Fibroblast of skin of back (primary cell): ENCODE results near the gene FAM177A1.
"Not testable (repeated sequence)": the region's sequence is repeated elsewhere in the genome, so short reads cannot be mapped to it uniquely, and the experiment has no call there.

Experiments used
- DNase-seq: peaks from one replicate; pipeline ENCODE4 v3.0.0-alpha.2; 2013

FAM177A1 gene

GRCh38 chr14:35061113-35061791, 15.2 kb downstream of the FAM177A1 start:
- peak; percentile 3 for DNase-seq

- not testable (repeated sequence) for DNase-seq
These were observed 19.7 kb downstream of the FAM177A1 start for GRCh38 chr14:35065731-35066130.

- DNase-seq: no peak
These were observed 22.4 kb downstream of the FAM177A1 start for GRCh38 chr14:35068238-35069012.

GRCh38 chr14:35072226-35072625, 26.2 kb downstream of the FAM177A1 start:
- DNase-seq: no peak

GRCh38 chr14:35073486-35073885, 27.4 kb downstream of the FAM177A1 start:
- no peak for DNase-seq

- no peak for DNase-seq
These were observed 32.0 kb downstream of the FAM177A1 start for GRCh38 chr14:35078082-35078481.

GRCh38 chr14:35079742-35080141, 33.7 kb downstream of the FAM177A1 start:
- DNase-seq: no peak

GRCh38 chr14:35083530-35084150, 37.6 kb downstream of the FAM177A1 start:
- DNase-seq: no peak

- no peak for DNase-seq
These were observed 39.4 kb downstream of the FAM177A1 start for GRCh38 chr14:35085441-35085840.

- no peak for DNase-seq
These were observed 42.4 kb downstream of the FAM177A1 start for GRCh38 chr14:35088514-35088913.

GRCh38 chr14:35094645-35095044, 48.6 kb downstream of the FAM177A1 start:
- not testable (repeated sequence) for DNase-seq

- no peak for DNase-seq
These were observed 61.8 kb downstream of the FAM177A1 start for GRCh38 chr14:35107866-35108265.

GRCh38 chr14:35112641-35113040, 66.6 kb downstream of the FAM177A1 start:
- DNase-seq: no peak

GRCh38 chr14:35113308-35113950, 67.4 kb downstream of the FAM177A1 start:
- no peak for DNase-seq

GRCh38 chr14:35114036-35114435, 68.0 kb downstream of the FAM177A1 start:
- DNase-seq: peak; percentile 76

GRCh38 chr14:35116242-35116641, 70.2 kb downstream of the FAM177A1 start:
- no peak for DNase-seq

GRCh38 chr14:35117112-35117511, 71.0 kb downstream of the FAM177A1 start:
- DNase-seq: no peak

- peak; percentile 16 for DNase-seq
These were observed 75.2 kb downstream of the FAM177A1 start for GRCh38 chr14:35121026-35121886.

- DNase-seq: peak; percentile 90
These were observed 76.0 kb downstream of the FAM177A1 start, which contains the start of the genes PPP2R3C and PRORP for GRCh38 chr14:35121887-35122695. Gene PPP2R3C (minus strand): TSS chr14:35121990. CDS start chr14:35121959, 31 bp downstream. Gene PRORP (plus strand): TSS chr14:35122552. CDS start chr14:35123246, 694 bp downstream.

- DNase-seq: peak; percentile 25
These were observed 76.8 kb downstream of the FAM177A1 start for GRCh38 chr14:35122696-35123387.
